GM19023 (cell line): ENCODE results near the gene NHLRC4.
"Not testable (repeated sequence)": the region's sequence is repeated elsewhere in the genome, so short reads cannot be mapped to it uniquely, and the experiment has no call there.

Experiments used
- ATAC-seq: cut with Tn5 transposase; IDR thresholded peaks from one replicate; pipeline ENCODE4 v1.9.1; 2021; ENCODE audit warnings: mild to moderate bottlenecking, moderate library complexity; ENCODE audit not compliant: unreplicated experiment

Gene NHLRC4

DNA sequence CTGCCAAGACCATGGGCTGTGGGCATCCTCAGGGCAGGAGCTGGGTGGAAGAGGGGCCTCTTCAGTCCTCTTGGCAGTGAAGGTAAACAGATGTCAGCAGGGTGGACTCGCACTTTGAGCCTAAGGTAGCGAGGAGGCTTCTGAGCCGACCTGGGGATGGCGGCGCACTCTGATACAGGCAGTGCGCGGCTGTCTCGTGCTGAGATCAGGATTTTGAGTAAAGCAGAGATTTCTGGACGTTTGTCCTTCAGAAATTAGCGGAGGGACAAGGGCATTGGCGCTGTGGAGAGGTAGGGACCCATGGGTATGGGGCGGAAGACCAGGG, 29.9 kb downstream of the NHLRC4 start:
- no peak for ATAC-seq

GRCh38 chr16:597655-598054, 30.9 kb downstream of the NHLRC4 start:
- ATAC-seq = not testable (repeated sequence)

DNA sequence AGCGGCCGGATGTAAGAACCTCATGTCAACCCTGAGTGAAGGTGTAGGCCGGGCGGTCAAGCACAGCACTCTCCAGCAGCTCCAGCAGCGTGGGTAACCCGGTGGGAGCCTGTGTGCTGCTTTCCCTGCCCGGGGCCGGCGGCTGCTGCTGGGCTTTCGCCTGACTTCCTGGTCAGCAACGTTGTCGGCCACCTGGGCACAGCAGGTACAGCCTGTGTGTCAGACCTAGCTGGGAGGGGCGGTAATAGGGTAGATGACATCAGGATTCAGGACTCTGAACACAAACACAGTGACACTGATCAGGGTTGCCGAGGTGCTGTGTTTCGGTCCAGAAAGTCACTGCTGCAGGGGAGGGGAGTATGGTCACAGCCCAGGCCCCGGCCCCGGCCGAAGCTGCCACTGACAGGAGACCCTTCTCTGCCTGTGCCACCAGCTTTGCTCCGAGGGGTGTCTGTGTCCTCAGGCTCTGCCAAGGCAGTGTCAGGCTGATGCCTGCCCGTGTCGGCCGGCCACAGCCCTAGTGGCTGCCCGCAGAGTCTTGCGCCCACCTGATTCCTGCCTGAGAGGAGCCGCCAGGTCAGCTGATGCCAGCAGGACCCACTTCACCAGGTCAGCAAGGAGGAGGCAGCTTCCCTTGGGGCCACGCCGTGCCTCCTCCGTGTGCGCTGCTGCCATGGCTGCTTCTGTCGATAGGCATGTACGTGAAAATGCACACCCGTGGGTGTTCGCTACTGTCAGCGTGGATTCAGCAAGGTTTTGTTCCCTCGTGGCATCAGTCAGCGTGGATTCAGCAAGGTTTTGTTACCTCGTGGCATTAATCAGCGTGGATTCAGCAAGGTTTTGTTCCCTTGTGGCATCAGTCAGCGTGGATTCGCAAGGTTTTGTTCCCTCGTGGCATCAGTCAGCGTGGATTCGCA, 32.3 kb downstream of the NHLRC4 start:
- no peak for ATAC-seq

DNA sequence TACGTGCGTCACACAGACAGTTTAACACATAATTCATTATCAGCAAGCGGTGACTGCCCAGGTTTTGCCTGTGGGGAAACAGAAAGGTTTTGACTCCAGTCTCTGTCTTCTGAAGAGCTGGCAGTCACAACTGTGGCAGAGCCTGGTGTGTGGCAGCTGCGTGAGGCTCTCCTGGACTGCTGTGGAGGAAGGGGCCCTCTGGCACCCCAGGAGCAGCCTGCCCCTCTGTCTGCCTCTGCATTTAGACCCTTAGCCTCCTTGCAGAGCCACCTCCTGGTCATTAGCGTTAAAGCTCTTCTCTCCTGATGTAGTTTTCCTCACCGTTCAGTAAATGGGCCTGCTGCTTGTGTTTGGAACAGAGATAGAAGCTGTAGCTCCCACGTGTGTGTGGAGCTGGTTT, 34.0 kb downstream of the NHLRC4 start:
- ATAC-seq = no peak

DNA sequence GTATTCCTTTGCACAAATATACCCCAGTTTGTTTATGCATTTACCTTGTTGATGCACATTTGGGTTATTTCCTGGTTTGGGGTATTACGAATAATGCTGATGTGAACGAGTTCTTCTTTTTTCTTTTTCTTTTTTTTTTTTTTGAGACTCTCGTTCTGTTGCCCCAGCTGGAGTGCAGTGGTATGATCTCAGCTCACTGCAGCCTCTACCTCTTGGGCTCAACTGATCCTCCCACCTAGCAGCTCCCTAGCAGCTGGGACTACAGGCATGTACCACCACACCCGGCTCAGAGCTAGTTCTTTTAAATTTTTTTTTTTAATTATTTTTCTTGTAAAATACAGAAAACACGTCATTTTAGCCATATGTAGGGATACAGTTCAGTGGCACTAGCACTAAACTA, 37.1 kb downstream of the NHLRC4 start:
- no peak for ATAC-seq

- no peak for ATAC-seq
Observed at GRCh38 chr16:606656-607307, 40.0 kb downstream of the NHLRC4 start.

DNA sequence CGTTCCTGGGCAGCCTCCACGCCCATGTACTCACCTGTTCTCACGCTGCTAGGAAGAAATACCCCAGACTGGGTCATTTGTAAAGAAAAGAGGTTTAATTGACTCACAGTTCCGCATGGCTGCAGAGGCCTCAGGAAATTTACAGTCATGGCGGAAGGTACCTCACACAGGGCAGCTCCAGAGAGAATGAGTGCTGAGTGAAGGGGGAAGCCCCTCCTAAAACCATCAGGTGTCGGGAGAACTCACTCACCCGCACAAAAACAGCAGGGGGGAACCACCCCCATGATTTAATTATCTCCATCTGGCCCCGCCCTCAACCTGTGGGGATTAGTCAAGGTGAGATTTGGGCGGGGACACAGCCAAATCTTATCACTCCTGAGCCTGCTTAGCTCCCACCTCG, 41.2 kb downstream of the NHLRC4 start:
- ATAC-seq = no peak

GRCh38 chr16:609316-609715, 42.5 kb downstream of the NHLRC4 start:
- ATAC-seq = no peak

DNA sequence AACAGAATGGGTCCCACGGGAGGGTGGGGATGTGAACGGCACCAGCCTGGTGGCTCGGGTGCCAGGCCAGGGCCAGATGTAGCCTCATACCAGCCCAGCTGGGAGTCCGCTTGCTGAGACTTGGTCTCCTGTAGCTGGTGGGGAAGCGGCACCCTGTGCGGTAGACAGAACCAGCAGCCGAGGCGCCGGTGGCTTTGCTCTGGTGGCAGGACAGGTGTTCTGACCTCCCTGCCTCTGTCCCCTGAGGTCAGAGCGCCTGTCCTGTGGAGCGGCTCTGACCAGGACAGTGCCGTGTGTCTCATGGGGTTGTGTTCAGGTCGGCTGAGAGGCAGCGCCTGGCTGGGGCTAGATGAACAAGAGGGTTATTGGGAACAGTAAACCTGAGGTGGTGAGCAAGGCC, 43.2 kb downstream of the NHLRC4 start:
- ATAC-seq = no peak

DNA sequence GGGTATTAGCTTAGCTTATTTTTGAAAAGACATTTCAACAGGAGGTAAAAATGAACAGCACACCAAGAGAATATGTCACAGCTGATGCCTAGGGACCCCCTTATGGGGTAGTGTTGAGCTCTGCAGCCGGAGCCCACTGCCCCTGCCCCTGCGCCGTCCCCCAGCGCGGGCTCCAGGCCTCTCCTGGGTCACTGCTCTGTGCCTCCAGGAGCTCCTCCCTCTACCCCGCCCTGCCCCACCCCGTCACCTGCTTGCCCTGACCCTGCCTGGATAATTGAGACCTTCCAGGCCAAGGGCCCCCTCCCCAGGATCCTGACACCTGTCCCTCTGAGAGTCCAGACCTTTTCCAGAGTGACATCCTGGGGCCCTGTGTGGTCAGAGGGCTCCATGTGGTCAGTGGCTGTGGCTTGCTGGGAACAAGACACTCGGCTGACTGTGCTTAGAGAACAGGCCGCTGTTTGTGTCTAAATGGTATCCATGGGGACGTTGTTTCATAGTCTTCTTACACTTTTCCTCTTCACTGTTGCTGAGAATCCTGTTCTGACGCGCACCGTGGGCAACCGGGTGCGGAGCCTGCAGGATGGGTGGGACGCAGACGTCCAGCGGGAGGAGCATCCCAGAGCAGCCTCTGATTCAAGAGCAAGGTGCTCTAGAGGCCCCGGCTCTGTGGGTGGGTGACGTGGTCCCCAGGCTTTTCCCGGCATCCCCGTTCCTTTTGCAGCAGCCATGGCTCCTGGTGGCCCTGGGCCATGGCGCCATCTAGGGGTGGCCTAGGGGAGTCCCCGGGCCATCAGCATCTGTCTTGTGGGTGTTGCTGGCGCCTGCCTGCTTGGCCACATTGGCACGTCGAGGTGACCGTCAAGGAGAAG, 43.9 kb downstream of the NHLRC4 start:
- no peak for ATAC-seq

- no peak for ATAC-seq
Observed at GRCh38 chr16:615122-615521, 48.3 kb downstream of the NHLRC4 start.

- ATAC-seq = no peak
Observed at GRCh38 chr16:616733-617586, 50.2 kb downstream of the NHLRC4 start.

GRCh38 chr16:617855-618254, 51.0 kb downstream of the NHLRC4 start:
- no peak for ATAC-seq
